HepG2 (cell line): Measurements from ENCODE around the gene PHLDB1. TPM values are rescaled to one million over a fixed set of nuclear protein-coding genes. Genes with fewer than 3 reads are reported as not detected.

Experiments
- AHR ChIP-seq: IDR thresholded peaks from 2 replicates; pipeline ENCODE4 v1.6.1; 2018; ENCODE audit warnings: missing genetic modification reagents, missing compliant biosample characterization
- FLYWCH1 ChIP-seq: sonication (generic); formaldehyde crosslinking; IDR thresholded peaks from 2 replicates; pipeline ENCODE4 v1.8.1; 2023; ENCODE audit warnings: mild to moderate bottlenecking, missing genetic modification reagents
- IKZF4 ChIP-seq: sonication (generic); formaldehyde crosslinking; IDR thresholded peaks from 2 replicates; pipeline ENCODE4 v1.5.1; 2020; ENCODE audit warnings: borderline replicate concordance, mild to moderate bottlenecking, low read depth, missing genetic modification reagents; ENCODE audit errors: not compliant biosample characterization
- KLF15 ChIP-seq: sonication (generic); formaldehyde crosslinking; IDR thresholded peaks from 2 replicates; pipeline ENCODE4 v1.8.1; 2023; ENCODE audit warnings: borderline replicate concordance, mild to moderate bottlenecking, inconsistent platforms, missing genetic modification reagents, mixed read lengths
- MYNN ChIP-seq: sonication (generic); formaldehyde crosslinking; IDR thresholded peaks from 2 replicates; pipeline ENCODE4 v1.4.0; 2020; ENCODE audit warnings: mild to moderate bottlenecking, low read depth, missing genetic modification reagents
- NCOR1 ChIP-seq: fragments of 200-600 bp; sonication (generic); IDR thresholded peaks from 2 replicates; pipeline ENCODE4 v1.7.0; 2017; ENCODE audit warnings: antibody characterized with exemption, low read length, borderline replicate concordance
- REL ChIP-seq: sonication (generic); formaldehyde crosslinking; conservative IDR thresholded peaks from 2 replicates; pipeline ENCODE4 v1.8.0; 2022; ENCODE audit warnings: mild to moderate bottlenecking, missing genetic modification reagents, moderate library complexity
- SPEN ChIP-seq: sonication (generic); formaldehyde crosslinking; IDR thresholded peaks from 2 replicates; pipeline ENCODE4 v1.5.1; 2020; ENCODE audit warnings: low read depth, mild to moderate bottlenecking, missing genetic modification reagents
- TEAD3 ChIP-seq: optimal IDR thresholded peaks from 2 replicates; pipeline ENCODE3; 2016; ENCODE audit warnings: borderline replicate concordance
- ZFP90 ChIP-seq: sonication (generic); formaldehyde crosslinking; IDR thresholded peaks from 2 replicates; pipeline ENCODE4 v1.8.0; 2022; ENCODE audit warnings: missing genetic modification reagents, mild to moderate bottlenecking, inconsistent platforms, borderline replicate concordance
- ZNF543 ChIP-seq: sonication (generic); formaldehyde crosslinking; IDR thresholded peaks from 2 replicates; pipeline ENCODE4 v1.4.0; 2020; ENCODE audit warnings: mild to moderate bottlenecking, missing genetic modification reagents
- ZNF720 ChIP-seq: sonication (generic); formaldehyde crosslinking; IDR thresholded peaks from 2 replicates; pipeline ENCODE4 v1.4.0; 2020; ENCODE audit warnings: missing genetic modification reagents
- ZNF780A ChIP-seq: sonication (generic); formaldehyde crosslinking; IDR thresholded peaks from 2 replicates; pipeline ENCODE4 v1.8.0; 2022; ENCODE audit warnings: mild to moderate bottlenecking, missing genetic modification reagents, moderate library complexity
- polyA plus RNA-seq, 8 experiments: library from polyadenylated mRNA; depleted of rRNA in 3 of 8; stranded (reverse) in 7 of 8; unstranded in 1 of 8; fragments of >200 nt; fragmentation: Illumina TruSeq in 4 of 8; extraction: Trizol in 4 of 8; gene quantifications; 2 replicates each; pipeline versions ENCODE4 v1.2.1 to v1.2.3, GENCODE V29; 2011 to 2016; ENCODE audit warnings: low read depth in 4 of 8, missing spikeins in 1 of 8, mixed read lengths in 1 of 8; ENCODE audit not compliant: insufficient read depth in 1 of 8
- total RNA-seq, 5 experiments: library from RNA; depleted of rRNA; stranded (reverse); fragments of >200 nt; fragmentation: Illumina TruSeq; extraction: Trizol; gene quantifications; 2 replicates each; pipeline ENCODE4 v1.2.3, GENCODE V29; 2016; ENCODE audit warnings: low read depth in 1 of 5
- TF ChIP-seq, protein P1 (sequence below): sonication (generic); formaldehyde crosslinking; IDR thresholded peaks from 2 replicates; pipeline ENCODE4 v1.5.1; 2020; ENCODE audit warnings: mild to moderate bottlenecking, missing genetic modification reagents
- TF ChIP-seq, protein P2 (sequence below): sonication (generic); formaldehyde crosslinking; IDR thresholded peaks from 2 replicates; pipeline ENCODE4 v1.4.0; 2020; ENCODE audit warnings: low read depth, mild to moderate bottlenecking, missing genetic modification reagents
- TF ChIP-seq, protein P3 (sequence below): sonication (generic); formaldehyde crosslinking; IDR thresholded peaks from one replicate; pipeline ENCODE4 v1.5.1; 2020; ENCODE audit warnings: mild to moderate bottlenecking, missing genetic modification reagents; ENCODE audit errors: not compliant biosample characterization

The PHLDB1 gene
- total and polyA plus RNA-seq, 2 of the 13 experiments (the other 11 are each of a cell fraction or from before 2014, with no cell fraction given), result 13.8 to 14.2 TPM

DNA sequence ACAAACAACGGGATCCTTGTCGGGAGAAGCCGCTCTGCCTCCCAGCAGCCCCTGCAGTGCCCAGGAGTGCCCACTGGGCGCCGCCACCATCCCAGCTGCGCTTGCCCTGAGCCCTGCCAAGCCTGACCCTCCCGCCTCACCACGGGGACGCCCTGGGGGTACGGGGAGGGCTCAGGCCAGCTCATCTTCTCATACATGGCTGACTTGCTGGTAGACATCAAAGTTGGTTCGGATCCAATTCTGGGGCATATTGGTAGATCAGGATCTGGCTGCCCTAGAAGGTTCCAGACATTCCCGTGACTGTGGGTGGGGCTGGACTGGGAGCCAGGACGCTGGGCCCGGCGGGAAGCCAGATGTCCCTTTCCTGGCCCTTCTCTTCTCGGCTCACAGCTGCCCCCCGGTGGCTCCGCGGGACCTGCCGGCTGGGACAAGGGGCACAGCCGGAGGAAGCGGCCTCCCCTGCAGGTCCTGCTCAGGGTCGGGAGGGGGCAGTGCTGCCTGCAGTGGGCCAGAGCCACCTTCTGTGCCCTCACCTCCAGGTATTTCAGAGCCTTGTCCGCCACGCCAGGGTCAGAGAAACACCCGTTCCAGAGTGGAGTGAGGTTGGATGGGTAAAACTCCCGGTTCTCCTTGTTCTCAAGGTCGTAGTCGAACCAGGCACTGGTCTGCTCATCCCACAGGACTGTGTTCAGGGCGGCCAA lies 82.6 kb downstream of the PHLDB1 start (continued):
- TF ChIP-seq, protein P1, sequence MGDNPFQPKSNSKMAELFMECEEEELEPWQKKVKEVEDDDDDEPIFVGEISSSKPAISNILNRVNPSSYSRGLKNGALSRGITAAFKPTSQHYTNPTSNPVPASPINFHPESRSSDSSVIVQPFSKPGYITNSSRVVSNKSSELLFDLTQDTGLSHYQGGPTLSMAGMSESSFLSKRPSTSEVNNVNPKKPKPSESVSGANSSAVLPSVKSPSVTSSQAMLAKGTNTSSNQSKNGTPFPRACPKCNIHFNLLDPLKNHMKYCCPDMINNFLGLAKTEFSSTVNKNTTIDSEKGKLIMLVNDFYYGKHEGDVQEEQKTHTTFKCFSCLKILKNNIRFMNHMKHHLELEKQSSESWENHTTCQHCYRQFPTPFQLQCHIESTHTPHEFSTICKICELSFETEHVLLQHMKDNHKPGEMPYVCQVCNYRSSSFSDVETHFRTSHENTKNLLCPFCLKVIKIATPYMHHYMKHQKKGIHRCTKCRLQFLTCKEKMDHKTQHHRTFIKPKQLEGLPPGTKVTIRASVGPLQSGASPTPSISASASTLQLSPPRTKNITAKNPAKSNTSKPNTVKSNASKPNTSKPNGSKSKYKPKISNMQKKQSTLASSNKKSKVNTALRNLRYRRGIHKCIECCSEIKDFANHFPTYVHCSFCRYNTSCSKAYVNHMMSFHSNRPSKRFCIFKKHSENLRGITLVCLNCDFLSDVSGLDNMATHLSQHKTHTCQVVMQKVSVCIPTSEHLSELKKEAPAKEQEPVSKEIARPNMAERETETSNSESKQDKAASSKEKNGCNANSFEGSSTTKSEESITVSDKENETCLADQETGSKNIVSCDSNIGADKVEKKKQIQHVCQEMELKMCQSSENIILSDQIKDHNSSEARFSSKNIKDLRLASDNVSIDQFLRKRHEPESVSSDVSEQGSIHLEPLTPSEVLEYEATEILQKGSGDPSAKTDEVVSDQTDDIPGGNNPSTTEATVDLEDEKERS (CRISPR knock-in tag), result peak; percentile 80
- TF ChIP-seq AHR (no peak), NCOR1 (no peak), IKZF4 (CRISPR knock-in tag) (peak; percentile 56), ZNF780A (CRISPR knock-in tag) (no peak), FLYWCH1 (CRISPR knock-in tag) (no peak), KLF15 (CRISPR knock-in tag) (no peak; the same call in 1 of the 2 replicates), MYNN (CRISPR knock-in tag) (no peak), ZNF720 (no peak), TEAD3 (CRISPR knock-in tag) (peak; percentile 45), SPEN (CRISPR knock-in tag) (no peak; the same call in 1 of the 2 replicates), ZFP90 (CRISPR knock-in tag) (no peak), REL (CRISPR knock-in tag) (no peak), ZNF543 (no peak)
- TF ChIP-seq, protein P2, sequence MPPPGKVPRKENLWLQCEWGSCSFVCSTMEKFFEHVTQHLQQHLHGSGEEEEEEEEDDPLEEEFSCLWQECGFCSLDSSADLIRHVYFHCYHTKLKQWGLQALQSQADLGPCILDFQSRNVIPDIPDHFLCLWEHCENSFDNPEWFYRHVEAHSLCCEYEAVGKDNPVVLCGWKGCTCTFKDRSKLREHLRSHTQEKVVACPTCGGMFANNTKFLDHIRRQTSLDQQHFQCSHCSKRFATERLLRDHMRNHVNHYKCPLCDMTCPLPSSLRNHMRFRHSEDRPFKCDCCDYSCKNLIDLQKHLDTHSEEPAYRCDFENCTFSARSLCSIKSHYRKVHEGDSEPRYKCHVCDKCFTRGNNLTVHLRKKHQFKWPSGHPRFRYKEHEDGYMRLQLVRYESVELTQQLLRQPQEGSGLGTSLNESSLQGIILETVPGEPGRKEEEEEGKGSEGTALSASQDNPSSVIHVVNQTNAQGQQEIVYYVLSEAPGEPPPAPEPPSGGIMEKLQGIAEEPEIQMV (CRISPR knock-in tag), result no peak
- TF ChIP-seq, protein P3, sequence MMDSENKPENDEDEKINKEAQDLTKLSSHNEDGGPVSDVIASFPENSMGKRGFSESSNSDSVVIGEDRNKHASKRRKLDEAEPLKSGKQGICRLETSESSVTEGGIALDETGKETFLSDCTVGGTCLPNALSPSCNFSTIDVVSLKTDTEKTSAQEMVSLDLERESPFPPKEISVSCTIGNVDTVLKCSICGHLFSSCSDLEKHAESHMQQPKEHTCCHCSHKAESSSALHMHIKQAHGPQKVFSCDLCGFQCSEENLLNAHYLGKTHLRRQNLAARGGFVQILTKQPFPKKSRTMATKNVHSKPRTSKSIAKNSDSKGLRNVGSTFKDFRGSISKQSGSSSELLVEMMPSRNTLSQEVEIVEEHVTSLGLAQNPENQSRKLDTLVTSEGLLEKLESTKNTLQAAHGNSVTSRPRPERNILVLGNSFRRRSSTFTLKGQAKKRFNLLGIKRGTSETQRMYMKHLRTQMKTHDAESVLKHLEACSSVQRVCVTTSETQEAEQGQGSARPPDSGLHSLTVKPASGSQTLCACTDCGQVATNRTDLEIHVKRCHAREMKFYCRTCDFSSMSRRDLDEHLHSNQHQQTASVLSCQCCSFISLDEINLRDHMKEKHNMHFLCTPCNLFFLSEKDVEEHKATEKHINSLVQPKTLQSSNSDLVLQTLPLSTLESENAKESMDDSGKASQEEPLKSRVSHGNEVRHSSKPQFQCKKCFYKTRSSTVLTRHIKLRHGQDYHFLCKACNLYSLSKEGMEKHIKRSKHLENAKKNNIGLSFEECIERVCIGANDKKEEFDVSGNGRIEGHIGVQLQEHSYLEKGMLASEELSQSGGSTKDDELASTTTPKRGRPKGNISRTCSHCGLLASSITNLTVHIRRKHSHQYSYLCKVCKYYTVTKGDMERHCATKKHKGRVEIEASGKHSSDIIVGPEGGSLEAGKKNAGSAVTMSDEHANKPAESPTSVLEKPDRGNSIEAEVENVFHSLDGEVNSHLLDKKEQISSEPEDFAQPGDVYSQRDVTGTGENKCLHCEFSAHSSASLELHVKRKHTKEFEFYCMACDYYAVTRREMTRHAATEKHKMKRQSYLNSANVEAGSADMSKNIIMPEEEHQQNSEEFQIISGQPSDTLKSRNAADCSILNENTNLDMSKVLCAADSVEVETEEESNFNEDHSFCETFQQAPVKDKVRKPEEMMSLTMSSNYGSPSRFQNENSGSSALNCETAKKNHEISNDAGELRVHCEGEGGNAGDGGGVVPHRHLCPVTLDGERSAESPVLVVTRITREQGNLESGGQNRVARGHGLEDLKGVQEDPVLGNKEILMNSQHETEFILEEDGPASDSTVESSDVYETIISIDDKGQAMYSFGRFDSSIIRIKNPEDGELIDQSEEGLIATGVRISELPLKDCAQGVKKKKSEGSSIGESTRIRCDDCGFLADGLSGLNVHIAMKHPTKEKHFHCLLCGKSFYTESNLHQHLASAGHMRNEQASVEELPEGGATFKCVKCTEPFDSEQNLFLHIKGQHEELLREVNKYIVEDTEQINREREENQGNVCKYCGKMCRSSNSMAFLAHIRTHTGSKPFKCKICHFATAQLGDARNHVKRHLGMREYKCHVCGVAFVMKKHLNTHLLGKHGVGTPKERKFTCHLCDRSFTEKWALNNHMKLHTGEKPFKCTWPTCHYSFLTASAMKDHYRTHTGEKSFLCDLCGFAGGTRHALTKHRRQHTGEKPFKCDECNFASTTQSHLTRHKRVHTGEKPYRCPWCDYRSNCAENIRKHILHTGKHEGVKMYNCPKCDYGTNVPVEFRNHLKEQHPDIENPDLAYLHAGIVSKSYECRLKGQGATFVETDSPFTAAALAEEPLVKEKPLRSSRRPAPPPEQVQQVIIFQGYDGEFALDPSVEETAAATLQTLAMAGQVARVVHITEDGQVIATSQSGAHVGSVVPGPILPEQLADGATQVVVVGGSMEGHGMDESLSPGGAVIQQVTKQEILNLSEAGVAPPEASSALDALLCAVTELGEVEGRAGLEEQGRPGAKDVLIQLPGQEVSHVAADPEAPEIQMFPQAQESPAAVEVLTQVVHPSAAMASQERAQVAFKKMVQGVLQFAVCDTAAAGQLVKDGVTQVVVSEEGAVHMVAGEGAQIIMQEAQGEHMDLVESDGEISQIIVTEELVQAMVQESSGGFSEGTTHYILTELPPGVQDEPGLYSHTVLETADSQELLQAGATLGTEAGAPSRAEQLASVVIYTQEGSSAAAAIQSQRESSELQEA, result no peak
